Measurements from ENCODE around the gene SPARCL1. TPM values are rescaled to one million over a fixed set of nuclear protein-coding genes. Genes with fewer than 3 reads are reported as not detected.

Gene SPARCL1
- total RNA-seq, 1 donor from 2014 or later, result 6.3 TPM

GRCh38 chr4:87478732-87479250 is 50.4 kb downstream of the SPARCL1 start:
- H3K27me3 Mint-ChIP-seq (ENCODE audit: low read depth), result no peaks in the 10 kb centered on the region

DNA sequence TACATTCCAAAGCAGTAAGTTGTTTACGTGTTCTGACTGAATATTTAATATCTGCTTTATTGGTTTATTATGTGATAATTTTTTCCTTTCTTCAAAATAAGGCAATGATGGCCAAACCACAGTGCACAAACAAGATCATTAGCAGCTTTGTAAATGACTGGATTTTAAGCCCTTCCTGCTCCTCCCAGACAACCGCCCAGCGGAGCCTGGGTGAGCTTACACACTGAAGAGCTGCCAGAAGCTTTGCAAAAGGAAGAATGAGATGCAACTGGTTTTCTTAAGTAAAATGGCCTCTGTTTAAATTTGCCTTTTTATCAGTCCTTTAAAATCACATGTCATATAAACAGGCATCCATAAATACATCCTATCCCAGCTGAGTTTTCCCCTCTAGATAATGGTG is 52.2 kb downstream of the SPARCL1 start:
- Mint-ChIP-seq H3K4me3 (no peak overlapping the region), H3K27ac (no peak overlapping the region), H3K36me3 (no peaks in the 10 kb centered on the region), H3K4me1 (no peaks in the 10 kb centered on the region), H3K27me3 (ENCODE audit: low read depth) (no peaks in the 10 kb centered on the region), H3K9me3 (no peaks in the 10 kb centered on the region)
- DNase-seq (ENCODE audit: low spot score in 2 of 2, unreplicated experiment in 2 of 2), result no peak
- TF ChIP-seq, protein P1, sequence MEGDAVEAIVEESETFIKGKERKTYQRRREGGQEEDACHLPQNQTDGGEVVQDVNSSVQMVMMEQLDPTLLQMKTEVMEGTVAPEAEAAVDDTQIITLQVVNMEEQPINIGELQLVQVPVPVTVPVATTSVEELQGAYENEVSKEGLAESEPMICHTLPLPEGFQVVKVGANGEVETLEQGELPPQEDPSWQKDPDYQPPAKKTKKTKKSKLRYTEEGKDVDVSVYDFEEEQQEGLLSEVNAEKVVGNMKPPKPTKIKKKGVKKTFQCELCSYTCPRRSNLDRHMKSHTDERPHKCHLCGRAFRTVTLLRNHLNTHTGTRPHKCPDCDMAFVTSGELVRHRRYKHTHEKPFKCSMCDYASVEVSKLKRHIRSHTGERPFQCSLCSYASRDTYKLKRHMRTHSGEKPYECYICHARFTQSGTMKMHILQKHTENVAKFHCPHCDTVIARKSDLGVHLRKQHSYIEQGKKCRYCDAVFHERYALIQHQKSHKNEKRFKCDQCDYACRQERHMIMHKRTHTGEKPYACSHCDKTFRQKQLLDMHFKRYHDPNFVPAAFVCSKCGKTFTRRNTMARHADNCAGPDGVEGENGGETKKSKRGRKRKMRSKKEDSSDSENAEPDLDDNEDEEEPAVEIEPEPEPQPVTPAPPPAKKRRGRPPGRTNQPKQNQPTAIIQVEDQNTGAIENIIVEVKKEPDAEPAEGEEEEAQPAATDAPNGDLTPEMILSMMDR (IDR thresholded peaks at IDR 0.05; ENCODE audit: unreplicated experiment), result no peak

More at GRCh38 chr4:87478732-87479250, 50.4 kb downstream of the SPARCL1 start:
- TF ChIP-seq, protein P1 (IDR thresholded peaks at IDR 0.05; ENCODE audit: unreplicated experiment), result no peak
- Mint-ChIP-seq H3K4me1 (no peaks in the 10 kb centered on the region), H3K9me3 (peaks cover 7% of the 10 kb centered on the region), H3K36me3 (peaks cover 4% of the 10 kb centered on the region), H3K4me3 (no peak overlapping the region), H3K27ac (no peak overlapping the region)
- DNase-seq (ENCODE audit: low spot score in 2 of 2, unreplicated experiment in 2 of 2), result no peak

DNA sequence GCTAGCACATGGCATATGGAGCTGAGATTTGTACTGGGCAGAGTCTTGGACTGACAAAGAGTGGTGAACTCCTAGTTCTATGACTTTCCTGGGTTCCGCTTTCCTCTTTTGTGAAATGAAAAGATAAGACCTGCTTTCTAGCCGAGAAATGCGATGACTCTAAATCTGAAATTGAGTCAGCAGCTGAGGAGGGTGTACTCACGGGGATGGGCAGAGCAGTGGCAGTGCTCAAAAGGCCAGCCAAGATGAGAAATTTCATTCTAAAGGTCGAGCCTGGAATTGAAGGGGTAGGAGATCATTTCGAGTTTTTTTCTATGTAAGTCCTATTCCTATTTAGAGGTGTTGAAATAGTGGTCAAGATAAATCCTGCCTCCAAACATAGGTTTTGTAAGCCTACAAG is 59.8 kb downstream of the SPARCL1 start:
- DNase-seq (ENCODE audit: low spot score in 2 of 2, unreplicated experiment in 2 of 2), result no peak
- Mint-ChIP-seq H3K27me3 (ENCODE audit: low read depth) (no peaks in the 10 kb centered on the region), H3K4me3 (no peak overlapping the region), H3K9me3 (no peaks in the 10 kb centered on the region), H3K4me1 (no peaks in the 10 kb centered on the region), H3K27ac (no peak overlapping the region), H3K36me3 (no peaks in the 10 kb centered on the region)
- TF ChIP-seq, protein P1 (IDR thresholded peaks at IDR 0.05; ENCODE audit: unreplicated experiment), result no peak

DNA sequence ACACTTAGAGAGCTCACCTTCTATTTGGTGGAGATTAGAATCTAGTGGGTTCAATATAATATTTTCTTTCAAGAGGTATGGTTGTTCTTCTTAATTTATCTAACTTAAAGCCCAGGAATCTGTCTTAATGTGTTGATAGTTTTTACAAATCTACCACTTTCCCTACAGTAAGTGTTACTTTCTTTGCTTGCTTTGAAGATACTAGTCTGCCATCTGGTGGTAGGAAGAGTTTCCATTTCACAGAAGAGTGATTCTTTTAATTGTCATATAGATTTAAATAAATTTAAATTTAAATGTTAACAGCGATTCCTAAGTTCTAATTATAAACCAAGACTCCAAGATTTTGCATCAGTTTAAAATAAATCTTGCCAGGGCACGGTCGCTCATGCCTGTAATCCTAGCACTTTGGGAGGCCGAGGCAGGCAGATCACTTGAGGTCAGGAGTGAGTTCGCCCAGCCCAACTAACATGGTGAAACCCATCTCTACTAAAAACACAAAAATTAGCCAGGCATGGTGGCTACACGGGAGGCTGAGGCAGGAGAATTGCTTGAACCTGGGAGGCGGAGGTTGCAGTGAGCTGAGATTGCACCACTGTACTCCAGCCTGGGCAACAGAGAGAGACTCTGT is 63.3 kb downstream of the SPARCL1 start:
- no peak overlapping the region for H3K27ac Mint-ChIP-seq
- H3K9me3 Mint-ChIP-seq, result no peaks in the 10 kb centered on the region
- H3K4me1 Mint-ChIP-seq, result no peaks in the 10 kb centered on the region
- H3K36me3 Mint-ChIP-seq, result no peaks in the 10 kb centered on the region
- H3K27me3 Mint-ChIP-seq (ENCODE audit: low read depth), result no peaks in the 10 kb centered on the region
- TF ChIP-seq, protein P1 (IDR thresholded peaks at IDR 0.05; ENCODE audit: unreplicated experiment), result peak; percentile 75
- no peak for DNase-seq (ENCODE audit: low spot score in 2 of 2, unreplicated experiment in 2 of 2)
- H3K4me3 Mint-ChIP-seq, result no peak overlapping the region

DNA sequence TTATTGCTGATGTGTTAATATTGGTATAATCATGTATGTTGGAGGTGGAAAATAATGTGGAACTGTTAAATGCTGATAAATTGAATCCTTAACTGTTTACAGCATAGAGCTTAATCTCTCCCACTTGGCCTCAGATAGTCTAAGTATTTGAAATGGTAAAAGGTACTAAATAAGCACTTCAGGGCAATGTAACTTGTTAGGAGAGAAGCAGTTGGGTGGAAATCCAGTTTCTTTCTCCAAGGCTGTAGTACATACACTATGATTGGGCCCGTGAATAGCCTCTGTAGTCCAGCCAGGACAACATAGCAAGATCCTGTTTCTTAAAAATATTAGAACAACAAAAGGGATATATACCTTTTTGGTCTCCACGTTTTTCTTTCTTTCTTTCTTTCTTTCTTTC is 67.1 kb downstream of the SPARCL1 start:
- Mint-ChIP-seq H3K36me3 (peaks cover 18% of the 10 kb centered on the region), H3K4me3 (no peak overlapping the region), H3K27me3 (ENCODE audit: low read depth) (no peaks in the 10 kb centered on the region), H3K27ac (no peak overlapping the region), H3K9me3 (peaks cover 7% of the 10 kb centered on the region), H3K4me1 (no peaks in the 10 kb centered on the region)
- TF ChIP-seq, protein P1 (IDR thresholded peaks at IDR 0.05; ENCODE audit: unreplicated experiment), result no peak
- DNase-seq (ENCODE audit: low spot score in 2 of 2, unreplicated experiment in 2 of 2), result no peak
